BLaER1 treated with 17β-estradiol and CSF1 and Interleukin-3, amounts not matched to agents 10 nM and 100 nM (cell line): ENCODE results near the gene PRR19.
A peak's percentile ranks its signal among the peaks of the same experiment; 100 is the strongest.

Source experiments
- H3K27ac ChIP-seq, 11 experiments: shearing (Covaris generic); formaldehyde crosslinking; 2 replicates each; pipeline ENCODE4 v1.8.1; 2022
- H3K27me3 ChIP-seq, 11 experiments: shearing (Covaris generic); formaldehyde crosslinking; 2 replicates each; pipeline ENCODE4 v1.8.1; 2022
- H3K36me3 ChIP-seq, 11 experiments: shearing (Covaris generic); formaldehyde crosslinking; 2 replicates each; pipeline ENCODE4 v1.8.1; 2022
- H3K4me1 ChIP-seq, 10 experiments: shearing (Covaris generic); formaldehyde crosslinking; 2 replicates each; pipeline ENCODE4 v1.8.1; 2022
- H3K4me2 ChIP-seq, 11 experiments: shearing (Covaris generic); formaldehyde crosslinking; 2 replicates each; pipeline ENCODE4 v1.8.1; 2022
- H3K4me3 ChIP-seq, 10 experiments: shearing (Covaris generic); formaldehyde crosslinking; 2 replicates each; pipeline ENCODE4 v1.8.1; 2022
- H3K9ac ChIP-seq, 11 experiments: shearing (Covaris generic); formaldehyde crosslinking; 2 replicates each; pipeline ENCODE4 v1.8.1; 2022
- H3K9me3 ChIP-seq, 11 experiments: shearing (Covaris generic); formaldehyde crosslinking; replicated peaks in 1 of 11; 2 replicates each; pipeline ENCODE4 v1.8.1; 2022
- H4K20me1 ChIP-seq, 11 experiments: shearing (Covaris generic); formaldehyde crosslinking; 2 replicates each; pipeline ENCODE4 v1.8.1; 2022
- Cebpa-rat ChIP-seq, 11 experiments: shearing (Covaris generic); IDR thresholded peaks; 2 replicates each; pipeline ENCODE4 v1.8.1; 2022

Gene PRR19

GRCh38 chr19:42287827-42288107 is 14.2 kb upstream of the PRR19 start:
- no peaks in the 10 kb centered on the region for H3K27me3 ChIP-seq
- H3K9ac ChIP-seq, result peak overlapping the region in 4 of 11 experiments; percentile 6 to 60 (median 57); a peak in 2 of 22 replicates
- peaks cover 56 to 62% (median 61%) of the 10 kb centered on the region in 11 experiments for H3K36me3 ChIP-seq
- H4K20me1 ChIP-seq, result peaks cover 66 to 92% (median 82%) of the 10 kb centered on the region in 11 experiments
- H3K9me3 ChIP-seq, result no peaks in the 10 kb centered on the region
- H3K4me3 ChIP-seq, result 0 out of 20 replicates have a peak overlapping the region, but pooled peaks of 1 of the 10 experiments have one; percentile 5
- no peak for TF ChIP-seq Cebpa-rat (IDR thresholded peaks at IDR 0.05)
- H3K4me1 ChIP-seq, result peaks cover 66 to 80% (median 77%) of the 10 kb centered on the region in 10 experiments
- peak overlapping the region in 1 of 11 experiments; percentile 27; a peak in 2 of 22 replicates for H3K27ac ChIP-seq
- H3K4me2 ChIP-seq, result peak overlapping the region in 9 of 11 experiments; percentile 21 to 100 (median 95); a peak in 11 of 22 replicates

GRCh38 chr19:42288387-42288786 is 13.5 kb upstream of the PRR19 start:
- no peak overlapping the region for H3K4me3 ChIP-seq
- no peaks in the 10 kb centered on the region for H3K9me3 ChIP-seq
- peak overlapping the region in 8 of 11 experiments; percentile 8 to 100 (median 20); a peak in 10 of 22 replicates for H3K4me2 ChIP-seq
- peaks cover 60 to 74% (median 71%) of the 10 kb centered on the region in 10 experiments for H3K4me1 ChIP-seq
- TF ChIP-seq Cebpa-rat (IDR thresholded peaks at IDR 0.05), result no peak
- H3K9ac ChIP-seq, result peak overlapping the region in 3 of 11 experiments; percentile 6 to 60 (median 26); a peak in 3 of 22 replicates
- no peaks in the 10 kb centered on the region for H3K27me3 ChIP-seq
- H3K27ac ChIP-seq, result peak overlapping the region in 1 of 11 experiments; percentile 27; a peak in 1 of 22 replicates
- H3K36me3 ChIP-seq, result peaks cover 62 to 68% (median 67%) of the 10 kb centered on the region in 11 experiments
- H4K20me1 ChIP-seq, result peaks cover 68 to 92% (median 86%) of the 10 kb centered on the region in 11 experiments

GRCh38 chr19:42288881-42289555 is 12.9 kb upstream of the PRR19 start:
- TF ChIP-seq Cebpa-rat (IDR thresholded peaks at IDR 0.05), result no peak
- Histone ChIP-seq H3K9ac (peak overlapping the region in 6 of 11 experiments; percentile 6 to 60 (median 36); a peak in 4 of 22 replicates), H3K27me3 (no peaks in the 10 kb centered on the region), H3K27ac (no peak overlapping the region), H3K4me3 (no peak overlapping the region), H4K20me1 (peaks cover 68 to 96% (median 91%) of the 10 kb centered on the region in 11 experiments), H3K4me2 (peak overlapping the region in 9 of 11 experiments; percentile 8 to 100 (median 55); a peak in 12 of 22 replicates), H3K36me3 (peaks cover 68 to 75% (median 74%) of the 10 kb centered on the region in 11 experiments), H3K9me3 (no peaks in the 10 kb centered on the region), H3K4me1 (peaks cover 59 to 73% (median 69%) of the 10 kb centered on the region in 10 experiments)

GRCh38 chr19:42289556-42290041 is 12.3 kb upstream of the PRR19 start:
- H3K4me3 ChIP-seq, result no peak overlapping the region
- peaks cover 74 to 80% (median 80%) of the 10 kb centered on the region in 11 experiments for H3K36me3 ChIP-seq
- peaks cover 66 to 100% (median 95%) of the 10 kb centered on the region in 11 experiments for H4K20me1 ChIP-seq
- H3K27ac ChIP-seq, result 0 out of 22 replicates have a peak overlapping the region, but pooled peaks of 1 of the 11 experiments have one; percentile 18
- no peak for TF ChIP-seq Cebpa-rat (IDR thresholded peaks at IDR 0.05)
- no peaks in the 10 kb centered on the region for H3K27me3 ChIP-seq
- peak overlapping the region in 7 of 11 experiments; percentile 26 to 49 (median 43); a peak in 9 of 22 replicates for H3K9ac ChIP-seq
- H3K4me1 ChIP-seq, result peaks cover 59 to 72% (median 69%) of the 10 kb centered on the region in 10 experiments
- no peaks in the 10 kb centered on the region for H3K9me3 ChIP-seq
- H3K4me2 ChIP-seq, result peak overlapping the region in 8 of 11 experiments; percentile 39 to 85 (median 68); a peak in 13 of 22 replicates

GRCh38 chr19:42290136-42290522 is 11.8 kb upstream of the PRR19 start:
- Histone ChIP-seq H3K27ac (peak overlapping the region in 3 of 11 experiments; percentile 18 to 29 (median 18); a peak in 3 of 22 replicates), H3K36me3 (peaks cover 77 to 84% (median 82%) of the 10 kb centered on the region in 11 experiments), H3K4me1 (peaks cover 55 to 66% (median 64%) of the 10 kb centered on the region in 10 experiments)

GRCh38 chr19:42290523-42291434 is 11.2 kb upstream of the PRR19 start:
- Histone ChIP-seq H4K20me1 (peaks cover 55 to 98% (median 84%) of the 10 kb centered on the region in 11 experiments), H3K4me3 (peak overlapping the region in 1 of 10 experiments; percentile 40; a peak in 2 of 20 replicates), H3K4me1 (peaks cover 48 to 60% (median 57%) of the 10 kb centered on the region in 10 experiments), H3K4me2 (peak overlapping the region; percentile 23 to 85 (median 57); a peak in 18 of 22 replicates), H3K9me3 (no peaks in the 10 kb centered on the region), H3K36me3 (peaks cover 78 to 91% (median 88%) of the 10 kb centered on the region in 11 experiments), H3K27me3 (no peaks in the 10 kb centered on the region), H3K27ac (peak overlapping the region in 3 of 11 experiments; percentile 18 to 29 (median 18); a peak in 3 of 22 replicates), H3K9ac (peak overlapping the region in 9 of 11 experiments; percentile 9 to 49 (median 32); a peak in 12 of 22 replicates)
- TF ChIP-seq Cebpa-rat (IDR thresholded peaks at IDR 0.05), result no peak

More at GRCh38 chr19:42290136-42290522, 11.8 kb upstream of the PRR19 start:
- Histone ChIP-seq H4K20me1 (peaks cover 61 to 98% (median 90%) of the 10 kb centered on the region in 11 experiments), H3K4me3 (no peak overlapping the region), H3K4me2 (peak overlapping the region in 10 of 11 experiments; percentile 23 to 85 (median 59); a peak in 17 of 22 replicates), H3K9me3 (no peaks in the 10 kb centered on the region), H3K27me3 (no peaks in the 10 kb centered on the region), H3K9ac (peak overlapping the region in 7 of 11 experiments; percentile 26 to 49 (median 43); a peak in 11 of 22 replicates)
- no peak for TF ChIP-seq Cebpa-rat (IDR thresholded peaks at IDR 0.05)

GRCh38 chr19:42291435-42291810 is 10.5 kb upstream of the PRR19 start:
- H3K27me3 ChIP-seq, result no peaks in the 10 kb centered on the region
- peak overlapping the region in 7 of 11 experiments; percentile 9 to 45 (median 20); a peak in 3 of 22 replicates for H3K9ac ChIP-seq
- H3K27ac ChIP-seq, result no peak overlapping the region
- H3K9me3 ChIP-seq, result no peaks in the 10 kb centered on the region
- H3K36me3 ChIP-seq, result peaks cover 80 to 97% (median 90%) of the 10 kb centered on the region in 11 experiments
- no peak for TF ChIP-seq Cebpa-rat (IDR thresholded peaks at IDR 0.05)
- H3K4me1 ChIP-seq, result peaks cover 42 to 53% (median 51%) of the 10 kb centered on the region in 10 experiments; a peak in 19 of 20 replicates
- peak overlapping the region in 9 of 11 experiments; percentile 31 to 85 (median 61); a peak in 18 of 22 replicates for H3K4me2 ChIP-seq
- H3K4me3 ChIP-seq, result peak overlapping the region in 1 of 10 experiments; percentile 40; a peak in 1 of 20 replicates
- peaks cover 48 to 98% (median 84%) of the 10 kb centered on the region in 11 experiments for H4K20me1 ChIP-seq
